H1 (cell line): Measurements from ENCODE around the gene SLC16A8. TPM values are rescaled to one million over a fixed set of nuclear protein-coding genes. Genes with fewer than 3 reads are reported as not detected.

Source experiments
- CTCF ChIA-PET: fragments of 300-600 bp; sonication (Branson Sonifier 250); formaldehyde crosslinking; loops from one replicate; lab custom pipeline; 2021; ENCODE audit not compliant: partially characterized antibody; lab: Charles Lee
- POLR2A ChIA-PET: fragments of 300-600 bp; sonication (Branson Sonifier 250); formaldehyde crosslinking; loops from one replicate; lab custom pipeline; 2021; ENCODE audit warnings: inconsistent platforms; ENCODE audit not compliant: partially characterized antibody; lab: Charles Lee
- DNase-seq, 2 experiments: peaks; one replicate each; pipeline versions ENCODE4 v3.0.0 to v3.0.0-alpha.2; 2010 to 2022; ENCODE audit warnings: low spot score in 2 of 2, low read depth in 1 of 2, mixed read lengths in 1 of 2
- FAIRE-seq: peaks from 2 replicates; lab custom pipeline; 2011; peaks lifted over from hg19 to GRCh38; lab: Jason Lieb, UNC
- H2AFZ ChIP-seq: 2 replicates; pipeline ENCODE4 v1.8.1; 2012; ENCODE audit warnings: low read length, inconsistent platforms
- H2AK5ac ChIP-seq: 2 replicates; pipeline ENCODE4 v1.6.1; 2013; ENCODE audit warnings: low read depth, low read length
- H2BK120ac ChIP-seq: replicated peaks from 2 replicates; pipeline ENCODE3; 2013; ENCODE audit warnings: low read depth, low read length, inconsistent platforms
- H2BK12ac ChIP-seq: 2 replicates; pipeline ENCODE4 v1.6.1; 2013; ENCODE audit warnings: low read depth, low read length
- H2BK15ac ChIP-seq: 2 replicates; pipeline ENCODE4 v1.6.1; 2013; ENCODE audit warnings: low read length
- H2BK20ac ChIP-seq: 2 replicates; pipeline ENCODE4 v1.6.1; 2013; ENCODE audit warnings: low read length
- H2BK5ac ChIP-seq: 2 replicates; pipeline ENCODE4 v1.6.1; 2013; ENCODE audit warnings: low read depth, low read length
- H3K14ac ChIP-seq: 2 replicates; pipeline ENCODE4 v1.6.1; 2013; ENCODE audit warnings: inconsistent platforms; ENCODE audit not compliant: insufficient read length
- H3K18ac ChIP-seq: 2 replicates; pipeline ENCODE4 v1.6.1; 2013; ENCODE audit warnings: low read length; ENCODE audit errors: extremely low read depth
- H3K23ac ChIP-seq: 2 replicates; pipeline ENCODE4 v1.6.1; 2013; ENCODE audit warnings: inconsistent platforms; ENCODE audit not compliant: insufficient read length
- H3K23me2 ChIP-seq: 2 replicates; pipeline ENCODE4 v1.6.1; 2013; ENCODE audit warnings: low read depth, low read length
- H3K27ac ChIP-seq: 2 replicates; pipeline ENCODE4 v1.6.1; 2011; ENCODE audit warnings: low read depth, low read length, inconsistent platforms
- H3K27me3 ChIP-seq, 4 experiments: replicated peaks in 1 of 4; 1 replicate in 1 of 4; 2 replicates in 3 of 4; pipeline versions ENCODE4 v1.6.1 to v1.8.1; 2011 to 2013; ENCODE audit warnings: low read length in 3 of 4, mild to moderate bottlenecking in 3 of 4, inconsistent platforms in 2 of 4, mixed read lengths in 2 of 4, moderate library complexity in 1 of 4; ENCODE audit not compliant: control insufficient read depth in 3 of 4, insufficient read depth in 3 of 4; ENCODE audit errors: extremely low read depth in 1 of 4
- H3K36me3 ChIP-seq, 4 experiments: 2 replicates each; pipeline versions ENCODE4 v1.6.1 to v1.8.1; 2011 to 2013; ENCODE audit warnings: mild to moderate bottlenecking in 4 of 4, low read length in 3 of 4, moderate library complexity in 2 of 4, control low read depth in 1 of 4, inconsistent platforms in 1 of 4; ENCODE audit not compliant: insufficient read depth in 4 of 4, control insufficient read depth in 2 of 4
- H3K4ac ChIP-seq: replicated peaks from 2 replicates; pipeline ENCODE3; 2013; ENCODE audit warnings: low read length, low read depth, mixed read lengths, inconsistent platforms; ENCODE audit not compliant: insufficient read length
- H3K4me1 ChIP-seq, 4 experiments: replicated peaks in 1 of 4; 1 replicate in 1 of 4; 2 replicates in 3 of 4; pipeline versions ENCODE4 v1.6.1 to v1.8.1; 2011 to 2013; ENCODE audit warnings: low read length in 3 of 4, inconsistent platforms in 2 of 4, mixed read lengths in 1 of 4; ENCODE audit not compliant: insufficient read depth in 4 of 4, control insufficient read depth in 3 of 4
- H3K4me2 ChIP-seq, 2 experiments: 2 replicates each; pipeline versions ENCODE4 v1.6.1 to v1.8.1; 2011 to 2013; ENCODE audit warnings: low read depth in 2 of 2, low read length in 2 of 2, control low read depth in 1 of 2, inconsistent platforms in 1 of 2, mild to moderate bottlenecking in 1 of 2; ENCODE audit not compliant: insufficient read depth in 1 of 2
- H3K4me3 ChIP-seq, 4 experiments: fragments of 200-600, 300-600 bp in 1 of 4; sonication (generic), shearing (Covaris generic), sonication (Bioruptor Twin) in 1 of 4; 2 replicates each; pipeline versions ENCODE4 v1.5.1 to v1.8.1; 2011 to 2016; ENCODE audit warnings: low read length in 4 of 4, low read depth in 3 of 4, control low read depth in 2 of 4, inconsistent platforms in 2 of 4, mild to moderate bottlenecking in 2 of 4, mixed read lengths in 1 of 4, moderate library complexity in 1 of 4; ENCODE audit not compliant: insufficient read depth in 2 of 4; ENCODE audit errors: extremely low read depth in 1 of 4
- H3K56ac ChIP-seq: replicated peaks from 2 replicates; pipeline ENCODE3; 2013; ENCODE audit warnings: low read depth, mild to moderate bottlenecking, mixed read lengths, low read length, inconsistent platforms; ENCODE audit not compliant: insufficient read length
- H3K79me1 ChIP-seq: 2 replicates; pipeline ENCODE4 v1.6.1; 2013; ENCODE audit warnings: low read depth, low read length, control low read depth
- H3K79me2 ChIP-seq, 2 experiments: 2 replicates each; pipeline versions ENCODE4 v1.6.1 to v1.8.1; 2012 to 2013; ENCODE audit warnings: low read length in 2 of 2, mild to moderate bottlenecking in 2 of 2, inconsistent platforms in 1 of 2; ENCODE audit not compliant: insufficient read depth in 2 of 2, control insufficient read depth in 1 of 2
- H3K9ac ChIP-seq, 4 experiments: replicated peaks in 1 of 4; 1 replicate in 1 of 4; 2 replicates in 3 of 4; pipeline versions ENCODE4 v1.6.1 to v1.8.1; 2011 to 2013; ENCODE audit warnings: low read depth in 3 of 4, low read length in 3 of 4, control low read depth in 2 of 4, mild to moderate bottlenecking in 2 of 4, moderate library complexity in 2 of 4, inconsistent platforms in 1 of 4; ENCODE audit errors: extremely low read depth in 1 of 4
- H3K9me3 ChIP-seq, 2 experiments: 2 replicates each; pipeline versions ENCODE4 v1.6.1 to v1.8.1; 2012 to 2013; ENCODE audit warnings: mild to moderate bottlenecking in 2 of 2, moderate library complexity in 2 of 2, control low read depth in 1 of 2, inconsistent platforms in 1 of 2, low read depth in 1 of 2, low read length in 1 of 2, mixed read lengths in 1 of 2; ENCODE audit not compliant: insufficient read depth in 2 of 2
- H4K20me1 ChIP-seq, 2 experiments: replicated peaks in 1 of 2; 2 replicates each; pipeline versions ENCODE3 to v1.8.1; 2011 to 2013; ENCODE audit warnings: inconsistent platforms in 2 of 2, low read length in 2 of 2, mild to moderate bottlenecking in 1 of 2; ENCODE audit not compliant: insufficient read depth in 2 of 2, control insufficient read depth in 1 of 2
- H4K5ac ChIP-seq: 2 replicates; pipeline ENCODE4 v1.6.1; 2013; ENCODE audit warnings: low read length, low read depth, mixed read lengths, inconsistent platforms; ENCODE audit not compliant: insufficient read length
- H4K8ac ChIP-seq: 2 replicates; pipeline ENCODE4 v1.8.0; 2013; ENCODE audit warnings: mild to moderate bottlenecking, moderate library complexity, low read length, inconsistent platforms; ENCODE audit not compliant: insufficient read depth; ENCODE audit errors: extremely low read depth
- H4K91ac ChIP-seq: replicated peaks from 2 replicates; pipeline ENCODE3; 2013; ENCODE audit warnings: low read length, mixed read lengths, inconsistent platforms; ENCODE audit not compliant: insufficient read length
- HDAC2 ChIP-seq, 2 experiments: fragments of 300-600 bp in 1 of 2; sonication (generic) in 1 of 2; IDR thresholded peaks; 2 replicates each; pipeline ENCODE4 v1.6.1; 2011 to 2012; ENCODE audit warnings: low read depth in 2 of 2, low read length in 2 of 2, mild to moderate bottlenecking in 2 of 2, moderate library complexity in 2 of 2, borderline replicate concordance in 1 of 2, inconsistent platforms in 1 of 2
- RFX5 ChIP-seq: IDR thresholded peaks from 2 replicates; pipeline ENCODE4 v1.6.1; 2011; ENCODE audit warnings: low read depth, low read length, improper control_type of control experiment, borderline replicate concordance
- SIN3A ChIP-seq, 2 experiments: IDR thresholded peaks in 1 of 2; conservative IDR thresholded peaks in 1 of 2; 2 replicates each; pipeline ENCODE4 v1.6.1; 2011 to 2012; ENCODE audit warnings: low read length in 2 of 2, improper control_type of control experiment in 1 of 2, low read depth in 1 of 2, mild to moderate bottlenecking in 1 of 2
- SIX5 ChIP-seq: IDR thresholded peaks from 2 replicates; pipeline ENCODE4 v1.6.1; 2011; ENCODE audit warnings: mild to moderate bottlenecking, low read depth, low read length
- WGBS, 2 experiments: shearing (Covaris generic) in 1 of 2; methylation state at CpG; one replicate each; pipeline versions ENCODE4 v1.1.6 to v1.1.7; 2013 to 2015; ENCODE audit warnings: low lambda C conversion rate in 2 of 2, mixed read lengths in 2 of 2, inconsistent platforms in 1 of 2, low coverage in 1 of 2, missing lambda C conversion rate in 1 of 2; ENCODE audit not compliant: insufficient replicate concordance in 2 of 2, insufficient coverage in 1 of 2, insufficient read length in 1 of 2; ENCODE audit errors: extremely low coverage in 1 of 2, missing lambda C conversion rate in 1 of 2; 5-methylcytosine and 5-hydroxymethylcytosine counted together
- polyA plus RNA-seq, 7 experiments: library from polyadenylated mRNA; depleted of rRNA in 3 of 7; stranded (reverse) in 5 of 7; unstranded in 2 of 7; fragments of >200 nt in 5 of 7; fragments of 200-250 nt in 2 of 7; gene quantifications; 1 replicate in 5 of 7; 2 replicates in 1 of 7; 4 replicates in 1 of 7; pipeline versions ENCODE4 v1.2.1 to v1.2.3, GENCODE V29; 2011 to 2013; ENCODE audit warnings: missing spikeins in 2 of 7, mixed read lengths in 2 of 7
- total RNA-seq: library from RNA; stranded (reverse); fragmentation: NEBNext Ultra II Directional; extraction: Animal tissue kit (Norgen Biotek cat#: 25700); gene quantifications from 2 replicates; pipeline ENCODE4 v1.2.1, GENCODE V29; 2021

Gene SLC16A8
- total and polyA plus RNA-seq, 2 of the 8 experiments (the other 6 are each of a cell fraction or from before 2014, with no cell fraction given), result 0.70 TPM; not detected in 1

DNA sequence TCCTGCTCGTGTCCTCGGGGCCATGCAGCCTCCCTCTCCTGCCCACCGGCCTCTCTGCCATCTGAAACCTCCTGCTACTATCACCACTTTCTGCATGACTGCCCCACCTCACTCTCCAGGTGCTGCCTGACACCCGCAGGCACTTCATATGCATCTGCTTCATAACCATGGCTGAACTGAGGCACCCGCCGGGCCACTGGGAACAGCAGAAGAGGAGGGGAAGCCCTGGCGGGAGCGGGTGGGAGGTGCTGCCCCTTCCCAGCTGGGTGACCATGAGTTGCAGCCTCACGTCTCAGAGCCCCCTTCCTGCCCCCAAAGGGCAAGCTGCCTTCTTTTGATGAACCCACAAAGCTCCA is 48.5 kb downstream of the SLC16A8 start:
- peak overlapping the region; percentile 38 for H2BK120ac ChIP-seq
- 0 out of 2 replicates have a peak overlapping the region, but pooled peaks have one; percentile 97 for H2BK20ac ChIP-seq
- no peak overlapping the region for H3K27ac ChIP-seq
- no peak overlapping the region for H4K5ac ChIP-seq
- no peak overlapping the region; the same call in none of the 2 replicates for H2AK5ac ChIP-seq
- H3K4me2 ChIP-seq, result no peak overlapping the region
- FAIRE-seq (no peak), DNase-seq (no peak)
- peak overlapping the region; percentile 89; the same call in 1 of the 2 replicates for H3K18ac ChIP-seq
- H4K8ac ChIP-seq, result no peak overlapping the region
- no peaks in the 10 kb centered on the region; the same call in 1 of the 2 replicates for H3K23me2 ChIP-seq
- no peak overlapping the region for H3K56ac ChIP-seq
- H3K36me3 ChIP-seq, result no peaks in the 10 kb centered on the region
- 75% methylated on average over 9 of the region's 9 CpGs; no CpG with 5 or more reads in 1 of the 2 experiments for WGBS, 2 experiments
- H3K4ac ChIP-seq, result peak overlapping the region; percentile 41
- H4K91ac ChIP-seq, result peak overlapping the region; percentile 22
- H3K9me3 ChIP-seq, result no peaks in the 10 kb centered on the region
- H2BK12ac ChIP-seq, result peak overlapping the region; percentile 97; the same call in 1 of the 2 replicates
- no peaks in the 10 kb centered on the region for H3K79me1 ChIP-seq
- H2BK5ac ChIP-seq, result peak overlapping the region; percentile 85; the same call in 1 of the 2 replicates
- H3K4me3 ChIP-seq, result no peak overlapping the region
- POLR2A ChIA-PET, result interaction anchor here (0.7 kb wide), 1 partner anchor 14 kb away, joined by 4 read pairs; no protein-coding TSS in a partner anchor
- CTCF ChIA-PET, result interaction anchor here (1.1 to 2.6 kb wide), 3 partner anchors 17 to 31 kb away, joined by 3 to 12 read pairs (median 5); no protein-coding TSS in a partner anchor
- H3K23ac ChIP-seq, result no peak overlapping the region
- H3K14ac ChIP-seq, result no peak overlapping the region
- H2AFZ ChIP-seq, result no peak overlapping the region
- peak overlapping the region; percentile 19; the same call in 1 of the 2 replicates for H2BK15ac ChIP-seq
- no peaks in the 10 kb centered on the region for H4K20me1 ChIP-seq
- peaks cover 0 to 4% (median under 1%) of the 10 kb centered on the region in 4 experiments; a peak in 1 of 7 replicates for H3K27me3 ChIP-seq
- peaks cover 0 to 30% (median 22%) of the 10 kb centered on the region in 4 experiments; a peak in 6 of 7 replicates for H3K4me1 ChIP-seq
- no peaks in the 10 kb centered on the region for H3K79me2 ChIP-seq
- no peak overlapping the region for H3K9ac ChIP-seq
- TF ChIP-seq SIX5 (no peak), RFX5 (no peak), SIN3A (conservative IDR thresholded peaks at IDR 0.05 in 1 of 2, IDR thresholded peaks at IDR 0.05 in 1 of 2; ENCODE audit: low read depth in 1 of 2, low read length in 2 of 2) (no peak), HDAC2 (IDR thresholded peaks at IDR 0.05; ENCODE audit: borderline replicate concordance in 1 of 2, low read depth in 2 of 2, low read length in 2 of 2) (no peak)
